HFF-Myc (cell line): ENCODE measurements around the gene SHF.

Source experiments
- DNase-seq: peaks from one replicate; pipeline ENCODE4 v3.0.0-alpha.2; 2011; ENCODE audit warnings: low read depth; ENCODE audit errors: extremely low read depth
- H3K4me3 ChIP-seq: replicated peaks from 2 replicates; pipeline ENCODE4 v1.5.1; 2011; ENCODE audit warnings: low read depth, mild to moderate bottlenecking, control low read depth, low read length
- TF ChIP-seq, protein P1 (sequence below): IDR thresholded peaks from 2 replicates; pipeline ENCODE4 v1.5.1; 2012; ENCODE audit warnings: mild to moderate bottlenecking, low read depth, low read length, control low read depth; ENCODE audit errors: missing control alignments

Gene SHF

DNA sequence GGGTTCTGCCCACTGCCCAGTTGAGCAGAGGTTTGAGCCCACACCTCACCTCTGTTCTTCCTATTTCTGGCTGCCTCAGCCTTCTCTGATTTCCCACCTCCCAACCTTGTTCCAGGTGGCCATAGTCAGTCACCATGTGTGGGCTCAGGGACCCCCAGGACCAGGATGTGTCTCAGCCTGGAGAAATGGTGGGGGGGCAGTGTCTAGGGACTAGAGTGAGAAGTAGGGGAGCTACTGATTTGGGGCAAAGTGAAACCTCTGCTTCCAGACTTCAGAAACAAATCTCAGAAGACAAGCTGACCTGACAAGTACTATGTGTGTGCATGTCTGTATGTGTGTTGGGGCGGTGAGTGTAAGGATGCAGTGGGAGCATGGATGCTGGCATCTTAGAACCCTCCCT, 22.9 kb downstream of the SHF start:
- no peak for DNase-seq
- TF ChIP-seq, protein P1, sequence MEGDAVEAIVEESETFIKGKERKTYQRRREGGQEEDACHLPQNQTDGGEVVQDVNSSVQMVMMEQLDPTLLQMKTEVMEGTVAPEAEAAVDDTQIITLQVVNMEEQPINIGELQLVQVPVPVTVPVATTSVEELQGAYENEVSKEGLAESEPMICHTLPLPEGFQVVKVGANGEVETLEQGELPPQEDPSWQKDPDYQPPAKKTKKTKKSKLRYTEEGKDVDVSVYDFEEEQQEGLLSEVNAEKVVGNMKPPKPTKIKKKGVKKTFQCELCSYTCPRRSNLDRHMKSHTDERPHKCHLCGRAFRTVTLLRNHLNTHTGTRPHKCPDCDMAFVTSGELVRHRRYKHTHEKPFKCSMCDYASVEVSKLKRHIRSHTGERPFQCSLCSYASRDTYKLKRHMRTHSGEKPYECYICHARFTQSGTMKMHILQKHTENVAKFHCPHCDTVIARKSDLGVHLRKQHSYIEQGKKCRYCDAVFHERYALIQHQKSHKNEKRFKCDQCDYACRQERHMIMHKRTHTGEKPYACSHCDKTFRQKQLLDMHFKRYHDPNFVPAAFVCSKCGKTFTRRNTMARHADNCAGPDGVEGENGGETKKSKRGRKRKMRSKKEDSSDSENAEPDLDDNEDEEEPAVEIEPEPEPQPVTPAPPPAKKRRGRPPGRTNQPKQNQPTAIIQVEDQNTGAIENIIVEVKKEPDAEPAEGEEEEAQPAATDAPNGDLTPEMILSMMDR, result no peak
- no peak overlapping the region for H3K4me3 ChIP-seq

DNA sequence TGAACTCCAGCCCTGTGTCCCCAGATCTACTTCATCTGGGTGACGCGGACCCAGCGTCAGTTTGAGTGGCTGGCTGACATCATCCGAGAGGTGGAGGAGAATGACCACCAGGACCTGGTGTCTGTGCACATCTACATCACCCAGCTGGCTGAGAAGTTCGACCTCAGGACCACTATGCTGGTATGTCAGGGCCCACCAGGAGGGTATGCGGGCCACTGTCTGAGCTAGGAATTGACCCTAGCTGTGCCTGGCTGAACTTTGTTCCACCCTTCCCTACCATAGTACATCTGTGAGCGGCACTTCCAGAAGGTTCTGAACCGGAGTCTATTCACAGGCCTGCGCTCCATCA, 24.3 kb downstream of the SHF start:
- TF ChIP-seq, protein P1, result no peak
- no peak overlapping the region for H3K4me3 ChIP-seq
- DNase-seq, result no peak

DNA sequence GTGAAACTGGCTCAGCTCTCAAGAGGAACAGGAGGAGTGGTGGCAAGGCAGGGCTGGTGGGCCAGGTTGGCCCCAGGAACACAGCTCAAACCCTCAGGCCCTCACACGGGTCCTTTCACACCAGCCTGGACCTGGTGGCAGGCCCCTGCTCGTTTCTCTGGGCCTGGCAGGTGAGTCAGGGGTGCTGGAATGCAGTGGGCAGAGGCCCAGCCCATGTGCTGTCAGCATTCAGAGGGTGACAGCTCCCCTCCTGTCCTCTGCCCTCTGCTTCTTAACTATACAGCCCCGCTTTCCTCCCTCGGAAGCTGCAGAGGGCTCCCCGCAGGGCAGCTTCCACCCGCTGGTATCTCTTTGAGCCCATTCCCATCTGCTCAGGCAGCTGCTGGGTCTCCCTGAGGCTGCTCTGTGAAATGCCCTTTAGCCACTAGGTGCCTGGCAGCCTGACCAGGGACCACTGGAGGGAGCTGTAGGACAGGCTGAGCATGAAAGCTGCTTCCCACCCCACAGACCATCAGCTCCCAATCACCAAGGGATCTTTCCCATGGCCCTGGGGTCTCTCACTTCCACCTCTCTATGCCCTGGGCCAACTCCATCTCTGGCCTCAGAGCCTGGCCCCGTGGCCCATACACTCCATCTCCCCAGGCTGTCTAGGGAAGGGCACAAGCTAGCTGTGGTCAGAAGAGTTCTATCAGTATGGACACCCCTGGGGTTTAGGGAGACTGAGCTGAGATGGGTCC, 24.8 kb downstream of the SHF start:
- TF ChIP-seq, protein P1, result peak; percentile 92
- no peak overlapping the region for H3K4me3 ChIP-seq
- peak; percentile 60 for DNase-seq

DNA sequence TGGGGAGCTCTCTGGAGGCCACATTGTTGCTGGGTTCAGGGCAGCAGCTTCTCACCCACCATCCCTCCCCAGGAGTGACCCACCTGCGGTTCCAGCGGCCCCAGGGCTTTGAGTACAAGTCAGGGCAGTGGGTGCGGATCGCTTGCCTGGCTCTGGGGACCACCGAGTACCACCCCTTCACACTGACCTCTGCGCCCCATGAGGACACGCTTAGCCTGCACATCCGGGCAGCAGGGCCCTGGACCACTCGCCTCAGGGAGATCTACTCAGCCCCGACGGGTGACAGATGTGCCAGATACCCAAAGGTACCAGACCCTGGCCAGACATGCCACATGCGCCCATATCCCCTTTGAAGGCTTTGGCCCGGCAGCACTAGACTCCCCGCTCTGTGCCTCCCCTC, 26.1 kb downstream of the SHF start:
- TF ChIP-seq, protein P1, result no peak
- no peak for DNase-seq
- no peak overlapping the region for H3K4me3 ChIP-seq

DNA sequence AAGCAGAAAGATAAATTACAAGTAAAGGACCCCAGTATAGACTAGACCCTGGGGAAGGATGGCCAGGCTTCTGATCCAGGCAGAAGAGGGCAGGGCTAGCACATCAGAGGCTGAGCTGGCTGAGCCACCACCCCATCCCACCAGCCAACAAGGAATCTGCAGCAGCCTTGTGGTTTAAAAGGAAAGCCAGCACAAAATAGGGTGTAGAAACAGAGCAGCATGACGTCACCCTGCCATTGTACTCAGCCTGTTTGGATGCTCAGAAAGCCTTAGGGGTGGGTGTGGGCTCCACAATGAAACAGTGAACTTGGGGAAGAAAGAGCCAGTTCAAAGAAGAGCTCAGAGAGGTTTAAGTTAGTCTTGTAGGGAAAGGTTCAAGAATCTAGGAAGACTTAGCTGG, 29.8 kb downstream of the SHF start:
- no peak for DNase-seq
- TF ChIP-seq, protein P1, result no peak
- no peak overlapping the region for H3K4me3 ChIP-seq

DNA sequence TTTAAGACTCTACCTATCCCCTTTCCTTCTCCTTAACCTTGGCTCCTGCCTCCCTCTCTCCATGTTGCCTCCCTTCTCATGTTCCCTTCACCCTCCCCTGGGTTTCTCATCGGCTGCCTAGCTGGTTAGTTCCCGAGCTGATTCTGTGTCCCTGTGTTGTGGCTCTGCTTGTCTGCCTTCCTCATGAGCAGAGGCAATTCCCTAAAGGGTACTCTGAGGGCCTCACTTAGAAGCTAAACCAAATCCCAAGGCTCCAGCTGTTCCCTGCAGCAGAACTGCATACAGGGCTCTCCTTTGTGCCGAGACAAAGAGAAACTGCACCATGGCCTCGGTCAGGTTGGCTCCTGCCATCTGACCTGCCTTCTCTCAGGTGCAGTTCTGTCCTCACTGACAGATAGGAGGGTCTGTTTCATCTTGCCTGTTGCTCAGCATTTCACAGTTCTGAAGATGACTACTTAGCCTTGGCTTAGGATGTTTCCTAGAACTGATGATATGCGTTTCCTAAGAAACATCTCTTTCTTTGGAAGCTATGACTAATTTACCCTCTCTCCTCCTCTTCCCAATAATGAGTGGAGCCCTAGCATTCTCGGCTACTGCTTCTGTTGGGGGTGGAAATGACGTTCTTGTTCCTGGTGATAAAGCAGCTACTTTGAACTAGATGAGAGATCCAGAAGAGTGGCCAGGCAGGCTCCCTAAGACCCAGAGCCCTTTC, 30.9 kb downstream of the SHF start:
- H3K4me3 ChIP-seq, result no peak overlapping the region
- DNase-seq, result no peak
- TF ChIP-seq, protein P1, result no peak

DNA sequence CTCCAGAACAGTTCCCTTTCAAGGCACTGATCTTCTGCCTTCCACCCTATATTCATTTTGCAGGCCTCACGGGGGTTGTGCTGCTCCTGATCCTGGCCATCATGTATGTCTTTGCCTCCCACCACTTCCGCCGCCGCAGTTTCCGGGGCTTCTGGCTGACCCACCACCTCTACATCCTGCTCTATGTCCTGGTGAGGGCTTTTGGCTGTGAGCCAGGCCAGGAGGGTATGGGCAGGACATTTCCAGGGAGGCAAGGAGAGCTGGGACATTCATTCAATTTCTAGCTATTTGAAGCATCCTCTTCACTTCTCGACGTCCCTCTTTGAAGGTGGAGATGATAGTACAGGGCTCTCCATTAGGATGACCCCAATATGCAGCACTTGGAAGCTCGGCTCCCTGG, 32.0 kb downstream of the SHF start:
- no peak overlapping the region for H3K4me3 ChIP-seq
- TF ChIP-seq, protein P1, result no peak
- no peak for DNase-seq
